Measurements from ENCODE around the gene TRPV5.

TRPV5 gene

DNA sequence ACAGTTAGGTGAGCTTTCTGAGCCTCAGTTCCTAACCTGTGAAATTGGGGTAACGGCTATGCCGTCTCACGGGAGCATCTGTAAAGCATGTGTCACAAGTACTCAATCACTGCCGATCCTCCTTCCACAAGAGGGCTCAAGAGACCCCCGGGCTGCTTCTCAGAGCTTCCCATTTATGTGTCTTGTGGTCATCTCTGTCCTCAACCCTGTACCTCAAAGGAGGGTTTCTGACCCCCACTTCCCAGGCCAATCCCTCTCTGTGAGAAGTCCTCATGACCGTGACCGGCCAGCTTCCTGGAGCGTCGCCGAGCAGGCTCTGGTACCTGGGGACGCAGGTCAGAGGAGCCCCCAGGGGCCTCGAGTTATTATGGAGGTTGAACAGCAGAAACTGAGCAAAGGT, 510 bp upstream of the TRPV5 start:
- DNase-seq (ENCODE audit: low spot score) = no peak
- TF ChIP-seq CTCF (IDR thresholded peaks at IDR 0.05; ENCODE audit: extremely low read depth, insufficient read depth, missing control alignments) = no peak
- in situ Hi-C loops (cut with MboI; ENCODE audit: low pct_unique_long_range_greater_than_20kb, low sequenced_read_pairs, unreplicated experiment) = no loop called here

- DNase-seq (ENCODE audit: low spot score) = no peak
- no peak for TF ChIP-seq CTCF (IDR thresholded peaks at IDR 0.05; ENCODE audit: extremely low read depth, insufficient read depth, missing control alignments)
- in situ Hi-C loops (cut with MboI; ENCODE audit: low pct_unique_long_range_greater_than_20kb, low sequenced_read_pairs, unreplicated experiment) = no loop called here
These were observed 462 bp downstream of the TRPV5 start for GRCh38 chr7:142933092-142933475.

- DNase-seq (ENCODE audit: low spot score) = no peak
- in situ Hi-C loops (cut with MboI; ENCODE audit: low pct_unique_long_range_greater_than_20kb, low sequenced_read_pairs, unreplicated experiment) = no loop called here
- no peak for TF ChIP-seq CTCF (IDR thresholded peaks at IDR 0.05; ENCODE audit: extremely low read depth, insufficient read depth, missing control alignments)
These were observed 1.0 kb downstream of the TRPV5 start for GRCh38 chr7:142932386-142933091.

- DNase-seq (ENCODE audit: low spot score) = no peak
- in situ Hi-C loops (cut with MboI; ENCODE audit: low pct_unique_long_range_greater_than_20kb, low sequenced_read_pairs, unreplicated experiment) = no loop called here
- TF ChIP-seq CTCF (IDR thresholded peaks at IDR 0.05; ENCODE audit: extremely low read depth, insufficient read depth, missing control alignments) = no peak
These were observed 3.3 kb downstream of the TRPV5 start for GRCh38 chr7:142930126-142930730.

- DNase-seq (ENCODE audit: low spot score) = no peak
- in situ Hi-C loops (cut with MboI; ENCODE audit: low pct_unique_long_range_greater_than_20kb, low sequenced_read_pairs, unreplicated experiment) = no loop called here
- TF ChIP-seq CTCF (IDR thresholded peaks at IDR 0.05; ENCODE audit: extremely low read depth, insufficient read depth, missing control alignments) = no peak
These were observed 5.6 kb downstream of the TRPV5 start for GRCh38 chr7:142927949-142928348.

DNA sequence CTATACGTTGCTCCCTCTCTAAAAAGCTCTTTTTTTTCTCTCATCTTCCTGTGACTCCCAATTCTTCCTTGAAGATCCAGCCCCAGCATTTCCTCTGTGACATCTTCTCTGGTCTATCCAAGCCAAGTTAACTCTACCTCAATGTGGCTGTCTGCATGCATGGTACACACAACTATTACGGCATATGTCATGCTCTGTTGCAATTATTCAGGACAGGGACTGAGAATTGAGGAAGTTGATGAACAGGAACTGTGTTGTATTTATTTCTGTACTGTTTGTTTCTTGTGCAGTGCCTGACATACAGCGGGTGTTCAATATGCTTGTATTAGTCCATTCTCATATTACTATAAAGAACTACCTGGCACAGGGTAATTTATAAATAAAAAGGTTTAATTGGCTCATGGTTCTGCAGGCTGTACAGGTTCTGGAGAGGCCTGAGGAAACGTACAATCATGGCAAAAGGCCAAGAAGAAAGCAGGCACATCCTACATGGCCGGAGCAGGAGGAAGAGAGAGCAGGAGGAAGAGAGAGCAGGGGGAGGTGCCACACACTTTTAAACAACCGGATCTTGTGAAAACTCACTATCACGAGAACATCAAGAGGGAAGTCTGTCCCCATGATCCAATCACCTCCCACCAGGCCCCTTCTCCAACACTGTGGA, 6.3 kb downstream of the TRPV5 start:
- in situ Hi-C loops (cut with MboI; ENCODE audit: low pct_unique_long_range_greater_than_20kb, low sequenced_read_pairs, unreplicated experiment) = no loop called here
- no peak for TF ChIP-seq CTCF (IDR thresholded peaks at IDR 0.05; ENCODE audit: extremely low read depth, insufficient read depth, missing control alignments)
- DNase-seq (ENCODE audit: low spot score) = no peak
